Measurements from ENCODE around the gene CCDC175.

GRCh38 chr14:59483819-59484638 lies 92.6 kb downstream of the CCDC175 start, which contains the start of the genes JKAMP and L3HYPDH:
- TF ChIP-seq CTCF (conservative IDR thresholded peaks at IDR 0.05; ENCODE audit: low read depth, low read length) (peak; percentile 68), EZH2 (IDR thresholded peaks at IDR 0.05; ENCODE audit: borderline replicate concordance, low read depth, low read length, poor library complexity, severe bottlenecking) (no peak)

All from A673 (cell line).